Tibial nerve (tissue), 4 donors: ENCODE measurements around the gene RNF151. TPM values are rescaled to one million over a fixed set of nuclear protein-coding genes. Genes with fewer than 3 reads are reported as not detected.
"Not testable (repeated sequence)": the region's sequence is repeated elsewhere in the genome, so short reads cannot be mapped to it uniquely, and the experiment has no call there.

Experiments
- DNase-seq, 2 donors: peaks; one replicate each; pipeline ENCODE4 v3.0.0-alpha.2; 2019; ENCODE audit warnings: low spot score in 2 of 2
- H3K27ac ChIP-seq, 4 donors: fragments of 200-600 bp; sonication (generic) in 3 of 4; one replicate each; pipeline ENCODE4 v1.5.1; 2017 to 2019; ENCODE audit warnings: mild to moderate bottlenecking in 1 of 4
- H3K27me3 ChIP-seq, 2 donors: fragments of 200-600 bp; sonication (generic) in 1 of 2; one replicate each; pipeline versions ENCODE4 v1.5.1 to v1.6.0; 2017 to 2019
- H3K36me3 ChIP-seq, 3 donors: fragments of 200-600 bp; sonication (generic); one replicate each; pipeline ENCODE4 v1.5.1; 2018 to 2019
- H3K4me1 ChIP-seq, 4 donors: fragments of 200-600 bp; sonication (generic) in 3 of 4; one replicate each; pipeline ENCODE4 v1.5.1; 2017 to 2019
- H3K4me3 ChIP-seq, 4 donors: fragments of 200-600 bp; sonication (generic) in 3 of 4; one replicate each; pipeline ENCODE4 v1.5.1; 2017 to 2019; ENCODE audit warnings: mild to moderate bottlenecking in 1 of 4, moderate library complexity in 1 of 4
- H3K9me3 ChIP-seq, 4 donors: fragments of 200-600 bp; sonication (generic) in 3 of 4; one replicate each; pipeline ENCODE4 v1.5.1; 2017 to 2019
- EP300 ChIP-seq, 2 donors: sonication (generic); formaldehyde crosslinking; IDR thresholded peaks; one replicate each; pipeline ENCODE4 v1.6.1; 2017; ENCODE audit warnings: antibody characterized with exemption in 2 of 2, mild to moderate bottlenecking in 1 of 2
- POLR2A ChIP-seq, 2 donors: fragments of 450-650 bp; IDR thresholded peaks; one replicate each; pipeline ENCODE4 v1.6.1; 2017; ENCODE audit warnings: antibody characterized with exemption in 2 of 2, mild to moderate bottlenecking in 2 of 2, moderate library complexity in 2 of 2
- WGBS, 2 donors: methylation state at CpG; one replicate each; pipeline ENCODE4 v1.1.5; 2018; 5-methylcytosine and 5-hydroxymethylcytosine counted together
- total RNA-seq, 4 donors: library from RNA; depleted of rRNA; stranded (reverse); fragments of >200 nt; gene quantifications; one replicate each; pipeline ENCODE4 v1.1.0, GENCODE V29; 2016
- TF ChIP-seq, protein P1 (sequence below), 5 experiments: fragments of 200-600 bp in 3 of 5; fragments of 450-650 bp in 2 of 5; sonication (generic) in 3 of 5; IDR thresholded peaks; one replicate each; pipeline ENCODE4 v1.5.1; 2016 to 2019; ENCODE audit warnings: antibody characterized with exemption in 5 of 5, mild to moderate bottlenecking in 3 of 5, moderate library complexity in 2 of 5

Gene RNF151
- total RNA-seq, 4 donors from 2014 or later = not detected

DNA sequence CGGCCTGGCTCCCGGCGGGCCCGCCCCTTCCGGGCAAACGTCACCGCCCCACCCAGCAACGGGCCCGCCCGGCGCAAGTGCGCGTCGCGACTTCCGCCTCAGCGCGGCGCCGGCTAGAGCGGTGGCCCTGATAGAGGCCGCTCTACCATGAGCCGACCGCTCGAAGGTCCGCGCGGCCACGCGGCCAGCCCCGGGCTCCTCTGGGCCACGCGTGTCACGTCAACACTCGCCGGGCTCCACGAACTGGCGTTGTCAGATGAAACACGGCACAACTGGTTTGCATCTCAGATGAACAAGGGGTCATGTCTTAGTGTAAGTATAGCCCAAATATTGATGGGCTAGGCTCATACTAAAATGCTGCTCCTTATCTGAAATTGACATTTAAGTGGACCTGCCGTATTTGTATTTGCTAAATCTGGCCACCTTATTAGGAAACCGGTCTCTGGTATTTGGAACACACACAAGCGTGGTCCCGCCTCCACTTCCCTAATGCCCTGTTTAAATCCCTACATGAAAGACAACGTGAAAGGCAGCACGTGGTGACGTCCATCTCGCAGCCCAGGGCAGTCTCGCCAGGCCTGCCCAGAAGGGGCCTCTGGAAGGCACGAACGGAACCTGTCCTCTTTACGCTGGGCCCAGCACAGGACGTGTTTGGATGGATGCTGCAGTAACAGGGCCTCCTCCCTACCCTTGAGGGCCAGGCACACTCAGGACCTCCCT, 43.3 kb downstream of the RNF151 start, which contains the start of gene ZNF598:
TSS of gene ZNF598 (minus strand) at position 31 of the 720 bp plus-strand sequence.
- TF ChIP-seq EP300 (IDR thresholded peaks at IDR 0.05) (peak; percentile 69 to 92), POLR2A (IDR thresholded peaks at IDR 0.05) (peak; percentile 85 to 88)
- TF ChIP-seq, protein P1, sequence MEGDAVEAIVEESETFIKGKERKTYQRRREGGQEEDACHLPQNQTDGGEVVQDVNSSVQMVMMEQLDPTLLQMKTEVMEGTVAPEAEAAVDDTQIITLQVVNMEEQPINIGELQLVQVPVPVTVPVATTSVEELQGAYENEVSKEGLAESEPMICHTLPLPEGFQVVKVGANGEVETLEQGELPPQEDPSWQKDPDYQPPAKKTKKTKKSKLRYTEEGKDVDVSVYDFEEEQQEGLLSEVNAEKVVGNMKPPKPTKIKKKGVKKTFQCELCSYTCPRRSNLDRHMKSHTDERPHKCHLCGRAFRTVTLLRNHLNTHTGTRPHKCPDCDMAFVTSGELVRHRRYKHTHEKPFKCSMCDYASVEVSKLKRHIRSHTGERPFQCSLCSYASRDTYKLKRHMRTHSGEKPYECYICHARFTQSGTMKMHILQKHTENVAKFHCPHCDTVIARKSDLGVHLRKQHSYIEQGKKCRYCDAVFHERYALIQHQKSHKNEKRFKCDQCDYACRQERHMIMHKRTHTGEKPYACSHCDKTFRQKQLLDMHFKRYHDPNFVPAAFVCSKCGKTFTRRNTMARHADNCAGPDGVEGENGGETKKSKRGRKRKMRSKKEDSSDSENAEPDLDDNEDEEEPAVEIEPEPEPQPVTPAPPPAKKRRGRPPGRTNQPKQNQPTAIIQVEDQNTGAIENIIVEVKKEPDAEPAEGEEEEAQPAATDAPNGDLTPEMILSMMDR (IDR thresholded peaks at IDR 0.05) = peak in 3 of 5 experiments; percentile 11 to 49 (median 43)
- Histone ChIP-seq H3K4me3 (peak within 1 kb of the TSS; percentile 68 to 98 (median 74)), H3K9me3 (no peaks in the 10 kb centered on the region), H3K4me1 (peaks cover 4 to 50% (median 47%) of the 10 kb centered on the region in 4 donors), H3K27ac (peak within 1 kb of the TSS; percentile 84 to 99 (median 92)), H3K27me3 (no peaks in the 10 kb centered on the region), H3K36me3 (no peaks in the 10 kb centered on the region)
- 2 to 3% methylated on average over 15 to 40 of the region's 52 CpGs for WGBS, 2 donors
- peak; percentile 52 to 65 for DNase-seq

DNA sequence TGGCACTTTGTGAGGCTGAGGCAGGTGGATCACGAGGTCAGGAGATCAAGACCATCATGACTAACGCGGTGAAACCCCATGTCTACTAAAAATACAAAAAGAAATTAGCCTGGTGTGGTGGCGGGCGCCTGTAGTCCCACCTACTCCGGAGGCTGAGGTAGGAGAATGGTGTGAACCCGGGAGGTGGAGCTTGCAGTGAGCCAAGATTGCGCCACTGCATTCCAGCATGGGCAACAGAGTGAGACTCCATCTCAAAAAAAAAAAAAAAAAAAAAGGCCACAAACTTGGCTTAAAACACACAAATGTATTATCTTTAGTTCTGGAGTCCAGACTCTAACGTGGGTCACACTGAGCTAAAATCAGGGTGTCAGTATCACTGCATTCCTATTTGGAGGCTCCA, 45.1 kb downstream of the RNF151 start:
- DNase-seq, H3K27ac ChIP-seq, H3K4me3 ChIP-seq, H3K9me3 ChIP-seq, H3K36me3 ChIP-seq, H3K27me3 ChIP-seq: not testable (repeated sequence)
- WGBS, 2 donors = 81 to 91% methylated on average over 9 of the region's 9 CpGs
- H3K4me1 ChIP-seq = peaks cover 4 to 33% (median 32%) of the 10 kb centered on the region in 4 donors

DNA sequence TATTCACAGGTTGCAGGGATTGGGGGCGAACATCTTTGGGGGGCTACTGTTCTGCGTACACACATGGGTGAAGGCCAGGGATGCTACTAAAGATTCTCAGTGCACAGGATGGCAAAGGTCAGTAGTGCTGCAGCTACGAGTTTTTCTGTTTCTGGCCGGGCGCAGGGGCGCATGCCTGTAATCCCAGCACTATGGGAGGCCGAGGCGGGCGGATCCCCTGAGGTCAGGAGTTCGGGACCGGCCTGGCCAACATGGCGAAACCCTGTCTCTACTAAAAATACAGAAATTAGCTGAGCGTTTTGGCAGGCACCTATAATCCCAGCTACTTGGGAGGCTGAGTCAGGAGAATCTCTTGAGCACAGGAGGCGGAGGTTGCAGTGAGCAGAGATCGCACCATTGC, 46.9 kb downstream of the RNF151 start:
- WGBS, 2 donors = 73 to 81% methylated on average over 15 of the region's 15 CpGs
- Histone ChIP-seq H3K4me3 (no peak overlapping the region), H3K27ac (no peak overlapping the region), H3K27me3 (no peaks in the 10 kb centered on the region), H3K9me3 (no peaks in the 10 kb centered on the region), H3K36me3 (no peaks in the 10 kb centered on the region), H3K4me1 (peaks cover 0 to 15% (median 14%) of the 10 kb centered on the region in 4 donors)
- no peak for TF ChIP-seq EP300 (IDR thresholded peaks at IDR 0.05)
- TF ChIP-seq, protein P1 (IDR thresholded peaks at IDR 0.05) = no peak
- no peak for DNase-seq

DNA sequence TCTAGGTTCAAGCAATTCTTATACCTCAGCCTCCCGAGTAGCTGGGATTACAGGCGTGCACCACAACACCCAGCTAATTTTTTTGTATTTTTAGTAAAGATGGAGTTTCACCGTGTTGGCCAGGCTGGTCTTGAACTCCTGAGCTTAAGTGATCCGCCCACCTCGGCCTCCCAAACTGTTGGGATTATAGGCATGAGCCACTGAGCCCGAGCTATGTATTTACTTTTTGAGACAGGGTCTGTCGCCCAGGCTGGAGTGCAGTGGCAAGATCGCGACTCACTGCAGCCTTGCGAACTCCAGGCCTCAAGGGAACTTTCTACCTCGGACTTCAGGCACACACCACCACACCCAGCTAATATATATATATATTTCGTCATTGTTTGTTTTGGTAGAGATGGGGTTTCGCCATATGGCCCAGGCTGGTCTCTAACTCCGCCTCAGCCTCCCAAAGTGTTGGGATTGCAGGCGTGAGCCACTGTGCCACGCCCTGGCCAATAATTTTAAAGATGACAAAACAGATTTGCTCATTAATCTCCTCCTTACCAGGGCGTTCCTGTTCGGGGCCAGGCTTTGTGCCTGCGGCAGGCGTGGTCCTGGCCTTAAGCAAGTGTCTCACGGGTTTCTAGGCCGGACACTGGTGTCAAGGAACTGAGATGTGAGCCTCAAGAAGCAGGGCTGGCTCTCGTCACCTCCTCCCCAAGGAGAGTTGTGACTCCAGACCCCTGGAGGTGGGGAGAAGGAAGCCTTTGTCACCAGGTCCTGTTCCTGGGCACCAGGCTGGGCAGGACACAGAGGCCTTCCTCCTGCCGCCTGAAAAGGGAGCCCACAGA, 48.7 kb downstream of the RNF151 start:
- peaks cover 0 to 17% (median 7%) of the 10 kb centered on the region in 4 donors for H3K4me1 ChIP-seq
- WGBS, 2 donors = 80 to 88% methylated on average over 24 of the region's 24 CpGs
- TF ChIP-seq, protein P1 (IDR thresholded peaks at IDR 0.05) = no peak
- TF ChIP-seq POLR2A (IDR thresholded peaks at IDR 0.05) (no peak), EP300 (IDR thresholded peaks at IDR 0.05) (no peak)
- no peaks in the 10 kb centered on the region for H3K9me3 ChIP-seq
- H3K27ac ChIP-seq = no peak overlapping the region
- H3K36me3 ChIP-seq = no peaks in the 10 kb centered on the region
- no peak for DNase-seq
- H3K27me3 ChIP-seq = peaks cover 0 to 14% of the 10 kb centered on the region in 2 donors
- H3K4me3 ChIP-seq = no peak overlapping the region

DNA sequence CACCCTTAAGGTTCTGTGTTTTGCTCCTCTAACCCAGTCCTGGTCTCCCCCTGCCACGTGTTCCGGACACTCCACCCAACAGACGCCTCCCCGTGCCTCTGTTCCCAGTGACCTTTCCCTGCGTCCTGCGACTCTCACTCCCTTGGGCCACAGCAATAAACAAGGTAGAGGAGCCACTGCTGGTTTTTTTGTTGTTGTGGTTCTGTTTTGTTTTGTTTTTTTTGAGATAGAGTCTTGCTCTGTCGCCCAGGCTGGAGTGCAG, 49.2 kb downstream of the RNF151 start:
- H3K9me3 ChIP-seq = no peaks in the 10 kb centered on the region
- DNase-seq = no peak
- no peak overlapping the region for H3K27ac ChIP-seq
- H3K36me3 ChIP-seq = no peaks in the 10 kb centered on the region
- no peak for TF ChIP-seq EP300 (IDR thresholded peaks at IDR 0.05)
- no peak for TF ChIP-seq POLR2A (IDR thresholded peaks at IDR 0.05)
- TF ChIP-seq, protein P1 (IDR thresholded peaks at IDR 0.05) = no peak
- peaks cover 0 to 19% of the 10 kb centered on the region in 2 donors for H3K27me3 ChIP-seq
- WGBS, 2 donors = 76 to 84% methylated on average over 7 of the region's 7 CpGs
- no peak overlapping the region for H3K4me3 ChIP-seq
- H3K4me1 ChIP-seq = peaks cover 0 to 17% (median 4%) of the 10 kb centered on the region in 4 donors
